Fibroblast of lung (primary cell): ENCODE data around the gene EIF2S3B. TPM values are rescaled to one million over a fixed set of nuclear protein-coding genes. Genes with fewer than 3 reads are reported as not detected.

ENCODE experiments used
- DNase-seq, 2 donors: peaks; one replicate each; pipeline versions ENCODE4 v3.0.0 to v3.0.0-alpha.2; 2010; ENCODE audit warnings: low read depth in 2 of 2
- H2AFZ ChIP-seq: 2 replicates; pipeline ENCODE4 v1.5.1; 2012; ENCODE audit warnings: low read length, control low read depth, inconsistent platforms
- H3K27ac ChIP-seq: 2 replicates; pipeline ENCODE4 v1.5.1; 2011; ENCODE audit warnings: low read length, control low read depth; ENCODE audit not compliant: insufficient read depth
- H3K27me3 ChIP-seq: 2 replicates; pipeline ENCODE4 v1.5.1; 2011; ENCODE audit warnings: mild to moderate bottlenecking, low read length; ENCODE audit not compliant: control insufficient read depth, insufficient read depth
- H3K36me3 ChIP-seq: 2 replicates; pipeline ENCODE4 v1.5.1; 2011; ENCODE audit warnings: low read length; ENCODE audit not compliant: control insufficient read depth, insufficient read depth
- H3K4me1 ChIP-seq: 2 replicates; pipeline ENCODE4 v1.5.1; 2011; ENCODE audit warnings: low read length; ENCODE audit not compliant: control insufficient read depth, insufficient read depth; ENCODE audit errors: extremely low read depth
- H3K4me2 ChIP-seq: 2 replicates; pipeline ENCODE4 v1.5.1; 2011; ENCODE audit warnings: low read length, control low read depth; ENCODE audit not compliant: insufficient read depth; ENCODE audit errors: extremely low read depth
- H3K4me3 ChIP-seq, 4 experiments: fragments of 200-600 bp in 1 of 4; sonication (generic) in 1 of 4; replicated peaks in 1 of 4; 2 replicates each; pipeline ENCODE4 v1.5.1; 2011 to 2016; ENCODE audit warnings: low read length in 4 of 4, low read depth in 3 of 4, mild to moderate bottlenecking in 3 of 4, control low read depth in 2 of 4, inconsistent platforms in 1 of 4, mixed read lengths in 1 of 4; ENCODE audit not compliant: insufficient read depth in 1 of 4; ENCODE audit errors: control extremely low read depth in 1 of 4
- H3K79me2 ChIP-seq: 2 replicates; pipeline ENCODE4 v1.5.1; 2012; ENCODE audit warnings: mild to moderate bottlenecking, low read length, inconsistent platforms; ENCODE audit not compliant: control insufficient read depth, insufficient read depth
- H3K9ac ChIP-seq: 2 replicates; pipeline ENCODE4 v1.5.1; 2011; ENCODE audit warnings: mild to moderate bottlenecking, low read length, control low read depth; ENCODE audit not compliant: insufficient read depth
- H3K9me3 ChIP-seq: 2 replicates; pipeline ENCODE4 v1.5.1; 2012; ENCODE audit warnings: low read depth, low read length; ENCODE audit not compliant: control insufficient read depth, insufficient read depth
- H4K20me1 ChIP-seq: 2 replicates; pipeline ENCODE4 v1.5.1; 2011; ENCODE audit warnings: low read length; ENCODE audit not compliant: control insufficient read depth, insufficient read depth; ENCODE audit errors: extremely low read depth
- EZH2 ChIP-seq: IDR thresholded peaks from 2 replicates; pipeline ENCODE4 v1.5.1; 2012; ENCODE audit warnings: low read length, control low read depth, mild to moderate bottlenecking; ENCODE audit errors: missing control alignments
- polyA plus RNA-seq, 2 donors: library from polyadenylated mRNA; depleted of rRNA in 1 of 2; stranded (reverse) in 1 of 2; unstranded in 1 of 2; fragments of >200 nt; gene quantifications; 2 replicates each; pipeline ENCODE4 v1.2.1, GENCODE V29; 2011 to 2012; ENCODE audit warnings: missing spikeins in 1 of 2
- total RNA-seq: library from RNA; depleted of rRNA; stranded (reverse); fragments of >200 nt; gene quantifications from 2 replicates; pipeline ENCODE4 v1.2.1, GENCODE V29; 2014
- TF ChIP-seq, protein P1 (sequence below), 2 donors: IDR thresholded peaks in 1 of 2; conservative IDR thresholded peaks in 1 of 2; 1 replicate in 1 of 2; 2 replicates in 1 of 2; pipeline ENCODE4 v1.5.1; 2011 to 2012; ENCODE audit warnings: low read length in 2 of 2, control low read depth in 1 of 2, inconsistent platforms in 1 of 2, low read depth in 1 of 2, mild to moderate bottlenecking in 1 of 2

Gene EIF2S3B
- total and polyA plus RNA-seq, 2 donors (not counting 1 experiment from before 2014, with no cell fraction given), result 0.66 to 1.7 TPM

DNA sequence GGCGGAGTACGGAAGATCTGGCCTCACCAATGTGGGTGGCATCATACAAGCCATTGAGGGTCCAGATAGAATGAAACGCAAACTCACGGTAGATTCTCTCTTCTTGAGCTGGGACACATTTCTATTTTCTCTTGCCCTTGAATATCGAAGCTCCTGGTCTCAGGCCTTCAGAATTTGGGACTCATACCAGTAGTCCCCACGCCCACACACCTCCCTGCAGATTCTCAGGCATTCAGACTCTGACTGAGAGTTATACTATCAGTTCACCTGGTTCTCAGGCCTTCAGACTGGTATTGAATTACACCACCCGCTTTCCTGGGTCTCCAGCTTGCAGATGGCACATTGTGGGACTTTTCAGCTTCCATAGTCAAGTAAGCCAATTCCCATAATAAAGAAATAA, 37.8 kb downstream of the EIF2S3B start:
- Histone ChIP-seq H3K4me2 (no peak overlapping the region), H3K9ac (no peak overlapping the region), H3K4me1 (no peaks in the 10 kb centered on the region), H3K27me3 (no peaks in the 10 kb centered on the region), H3K36me3 (no peaks in the 10 kb centered on the region), H3K79me2 (no peaks in the 10 kb centered on the region), H3K9me3 (no peaks in the 10 kb centered on the region), H4K20me1 (no peaks in the 10 kb centered on the region), H2AFZ (no peak overlapping the region), H3K4me3 (no peak overlapping the region), H3K27ac (no peak overlapping the region)
- DNase-seq, result no peak
- TF ChIP-seq EZH2, result no peak
- TF ChIP-seq, protein P1, sequence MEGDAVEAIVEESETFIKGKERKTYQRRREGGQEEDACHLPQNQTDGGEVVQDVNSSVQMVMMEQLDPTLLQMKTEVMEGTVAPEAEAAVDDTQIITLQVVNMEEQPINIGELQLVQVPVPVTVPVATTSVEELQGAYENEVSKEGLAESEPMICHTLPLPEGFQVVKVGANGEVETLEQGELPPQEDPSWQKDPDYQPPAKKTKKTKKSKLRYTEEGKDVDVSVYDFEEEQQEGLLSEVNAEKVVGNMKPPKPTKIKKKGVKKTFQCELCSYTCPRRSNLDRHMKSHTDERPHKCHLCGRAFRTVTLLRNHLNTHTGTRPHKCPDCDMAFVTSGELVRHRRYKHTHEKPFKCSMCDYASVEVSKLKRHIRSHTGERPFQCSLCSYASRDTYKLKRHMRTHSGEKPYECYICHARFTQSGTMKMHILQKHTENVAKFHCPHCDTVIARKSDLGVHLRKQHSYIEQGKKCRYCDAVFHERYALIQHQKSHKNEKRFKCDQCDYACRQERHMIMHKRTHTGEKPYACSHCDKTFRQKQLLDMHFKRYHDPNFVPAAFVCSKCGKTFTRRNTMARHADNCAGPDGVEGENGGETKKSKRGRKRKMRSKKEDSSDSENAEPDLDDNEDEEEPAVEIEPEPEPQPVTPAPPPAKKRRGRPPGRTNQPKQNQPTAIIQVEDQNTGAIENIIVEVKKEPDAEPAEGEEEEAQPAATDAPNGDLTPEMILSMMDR (conservative IDR thresholded peaks at IDR 0.05 in 1 of 2, IDR thresholded peaks at IDR 0.05 in 1 of 2; ENCODE audit: low read depth in 1 of 2, low read length in 2 of 2), result no peak

DNA sequence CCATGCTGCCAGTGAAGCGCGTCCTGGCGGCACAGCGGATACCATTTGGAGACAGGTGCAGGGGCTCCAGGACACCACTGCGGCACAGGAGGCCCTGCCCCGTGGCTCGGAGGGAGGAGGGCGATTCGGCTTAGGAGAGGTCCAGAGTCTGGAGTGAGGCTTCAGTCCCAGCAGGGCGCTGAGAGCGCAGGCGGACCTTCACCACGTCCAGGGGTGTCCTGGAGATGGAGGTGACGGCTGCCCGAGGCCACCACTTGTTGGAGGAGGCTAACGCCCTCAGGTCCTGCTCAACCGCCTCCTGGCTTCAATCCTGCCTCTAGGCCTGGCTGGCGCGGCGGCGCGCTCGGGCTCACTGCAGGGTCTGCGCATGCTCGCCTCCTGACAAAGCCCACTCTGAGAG, 45.7 kb downstream of the EIF2S3B start:
- Histone ChIP-seq H3K9me3 (no peaks in the 10 kb centered on the region), H3K4me2 (no peak overlapping the region), H3K9ac (no peak overlapping the region), H3K4me1 (no peaks in the 10 kb centered on the region), H2AFZ (no peak overlapping the region), H3K27me3 (no peaks in the 10 kb centered on the region), H3K27ac (no peak overlapping the region), H3K4me3 (no peak overlapping the region), H3K79me2 (no peaks in the 10 kb centered on the region), H3K36me3 (no peaks in the 10 kb centered on the region), H4K20me1 (no peaks in the 10 kb centered on the region)
- no peak for DNase-seq
- TF ChIP-seq, protein P1 (conservative IDR thresholded peaks at IDR 0.05 in 1 of 2, IDR thresholded peaks at IDR 0.05 in 1 of 2; ENCODE audit: low read depth in 1 of 2, low read length in 2 of 2), result no peak
- TF ChIP-seq EZH2, result no peak

DNA sequence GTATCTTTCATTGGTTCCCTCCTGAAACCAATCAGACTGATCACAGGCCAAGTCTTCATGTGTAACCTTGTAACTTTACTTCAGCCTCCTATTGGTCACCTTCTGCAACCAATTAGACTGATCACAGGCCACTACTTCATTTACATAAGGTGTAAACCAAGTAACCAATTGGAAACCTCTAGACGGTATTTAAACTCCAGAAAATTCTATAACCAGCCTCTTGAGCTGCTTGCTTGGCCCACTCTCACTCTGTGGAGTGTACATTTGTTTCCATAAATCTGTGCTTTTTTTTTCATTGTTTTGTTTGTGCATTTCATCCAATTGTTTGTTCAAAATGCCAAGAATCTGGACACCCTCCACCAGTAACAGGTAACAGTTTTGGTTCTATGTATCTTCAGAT, 47.5 kb downstream of the EIF2S3B start:
- no peak overlapping the region for H3K4me3 ChIP-seq
- H3K4me1 ChIP-seq, result no peaks in the 10 kb centered on the region
- H3K79me2 ChIP-seq, result no peaks in the 10 kb centered on the region
- TF ChIP-seq EZH2, result no peak
- TF ChIP-seq, protein P1 (conservative IDR thresholded peaks at IDR 0.05 in 1 of 2, IDR thresholded peaks at IDR 0.05 in 1 of 2; ENCODE audit: low read depth in 1 of 2, low read length in 2 of 2), result no peak
- no peaks in the 10 kb centered on the region for H4K20me1 ChIP-seq
- no peaks in the 10 kb centered on the region for H3K9me3 ChIP-seq
- H2AFZ ChIP-seq, result no peak overlapping the region
- no peaks in the 10 kb centered on the region for H3K36me3 ChIP-seq
- H3K4me2 ChIP-seq, result no peak overlapping the region
- DNase-seq, result no peak
- no peak overlapping the region for H3K9ac ChIP-seq
- H3K27ac ChIP-seq, result no peak overlapping the region
- peaks cover 3% of the 10 kb centered on the region for H3K27me3 ChIP-seq
